HG03039 (cell line): ENCODE data around the gene RARA.
"Not testable (repeated sequence)": the region's sequence is repeated elsewhere in the genome, so short reads cannot be mapped to it uniquely, and the experiment has no call there.

ENCODE experiments used
- ATAC-seq: cut with Tn5 transposase; IDR thresholded peaks from one replicate; pipeline ENCODE4 v1.9.1; 2021; ENCODE audit warnings: mild to moderate bottlenecking, moderate library complexity; ENCODE audit not compliant: unreplicated experiment

The RARA gene

DNA sequence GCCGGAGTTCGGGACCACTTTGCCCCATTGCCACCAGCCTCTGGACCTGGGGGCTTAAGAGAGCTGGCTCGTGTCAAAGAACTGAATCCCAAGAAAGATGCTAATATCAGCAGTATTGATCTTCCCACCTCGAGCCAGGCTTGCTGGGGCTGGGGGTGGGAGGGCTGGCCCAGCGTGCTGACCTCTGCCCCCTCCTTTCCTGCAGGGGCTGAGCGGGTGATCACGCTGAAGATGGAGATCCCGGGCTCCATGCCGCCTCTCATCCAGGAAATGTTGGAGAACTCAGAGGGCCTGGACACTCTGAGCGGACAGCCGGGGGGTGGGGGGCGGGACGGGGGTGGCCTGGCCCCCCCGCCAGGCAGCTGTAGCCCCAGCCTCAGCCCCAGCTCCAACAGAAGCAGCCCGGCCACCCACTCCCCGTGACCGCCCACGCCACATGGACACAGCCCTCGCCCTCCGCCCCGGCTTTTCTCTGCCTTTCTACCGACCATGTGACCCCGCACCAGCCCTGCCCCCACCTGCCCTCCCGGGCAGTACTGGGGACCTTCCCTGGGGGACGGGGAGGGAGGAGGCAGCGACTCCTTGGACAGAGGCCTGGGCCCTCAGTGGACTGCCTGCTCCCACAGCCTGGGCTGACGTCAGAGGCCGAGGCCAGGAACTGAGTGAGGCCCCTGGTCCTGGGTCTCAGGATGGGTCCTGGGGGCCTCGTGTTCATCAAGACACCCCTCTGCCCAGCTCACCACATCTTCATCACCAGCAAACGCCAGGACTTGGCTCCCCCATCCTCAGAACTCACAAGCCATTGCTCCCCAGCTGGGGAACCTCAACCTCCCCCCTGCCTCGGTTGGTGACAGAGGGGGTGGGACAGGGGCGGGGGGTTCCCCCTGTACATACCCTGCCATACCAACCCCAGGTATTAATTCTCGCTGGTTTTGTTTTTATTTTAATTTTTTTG is 47.1 kb downstream of the RARA start:
- ATAC-seq = no peak

DNA sequence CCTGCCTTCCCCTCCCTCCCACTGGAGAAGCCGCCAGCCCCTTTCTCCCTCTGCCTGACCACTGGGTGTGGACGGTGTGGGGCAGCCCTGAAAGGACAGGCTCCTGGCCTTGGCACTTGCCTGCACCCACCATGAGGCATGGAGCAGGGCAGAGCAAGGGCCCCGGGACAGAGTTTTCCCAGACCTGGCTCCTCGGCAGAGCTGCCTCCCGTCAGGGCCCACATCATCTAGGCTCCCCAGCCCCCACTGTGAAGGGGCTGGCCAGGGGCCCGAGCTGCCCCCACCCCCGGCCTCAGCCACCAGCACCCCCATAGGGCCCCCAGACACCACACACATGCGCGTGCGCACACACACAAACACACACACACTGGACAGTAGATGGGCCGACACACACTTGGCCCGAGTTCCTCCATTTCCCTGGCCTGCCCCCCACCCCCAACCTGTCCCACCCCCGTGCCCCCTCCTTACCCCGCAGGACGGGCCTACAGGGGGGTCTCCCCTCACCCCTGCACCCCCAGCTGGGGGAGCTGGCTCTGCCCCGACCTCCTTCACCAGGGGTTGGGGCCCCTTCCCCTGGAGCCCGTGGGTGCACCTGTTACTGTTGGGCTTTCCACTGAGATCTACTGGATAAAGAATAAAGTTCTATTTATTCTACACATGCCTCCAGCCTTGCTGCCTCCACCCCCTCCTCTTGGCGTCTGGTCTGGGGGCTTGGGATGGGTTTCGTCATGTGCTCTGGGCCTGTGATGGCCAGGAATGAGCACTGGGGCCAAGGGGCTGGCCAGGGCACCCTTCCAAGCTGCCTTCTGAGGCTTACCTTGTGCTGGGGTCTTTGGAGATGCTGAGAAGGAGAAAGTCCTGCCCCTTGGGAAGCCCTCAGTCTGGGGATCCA is 48.3 kb downstream of the RARA start:
- ATAC-seq = no peak

DNA sequence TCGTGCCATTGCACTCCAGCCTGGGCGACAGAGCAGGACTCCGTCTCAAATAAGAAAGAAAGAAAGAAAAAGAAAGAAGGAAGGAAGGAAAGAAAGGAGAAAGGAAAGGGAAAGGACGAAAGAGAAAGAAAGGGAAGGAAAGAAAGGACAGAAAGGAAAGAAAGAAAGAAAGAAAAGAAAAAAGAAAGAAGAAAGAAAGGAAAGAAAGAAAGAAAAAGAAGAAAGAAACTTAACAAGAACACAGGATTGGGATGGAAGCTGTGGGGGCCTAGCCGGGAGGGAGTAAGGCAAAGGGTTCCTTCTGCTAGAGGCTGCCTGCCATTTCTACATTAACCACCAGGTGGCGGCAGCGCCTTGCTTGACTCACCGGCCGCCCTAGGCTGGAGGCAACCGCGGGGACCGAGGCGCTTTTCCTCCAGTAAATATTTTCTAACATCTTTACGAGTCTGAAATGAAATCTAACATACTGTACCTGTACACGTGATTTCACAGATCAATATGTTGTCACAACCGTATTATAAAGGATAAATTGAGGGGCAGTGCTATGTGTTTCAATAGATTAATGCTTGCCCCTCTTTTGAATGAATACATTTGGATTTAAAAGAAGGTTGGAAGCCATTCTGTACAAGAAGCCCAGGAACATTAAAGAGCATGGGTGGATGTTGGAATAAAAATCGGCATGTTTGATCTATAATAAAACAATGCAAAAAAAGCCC is 49.5 kb downstream of the RARA start:
- ATAC-seq = no peak

DNA sequence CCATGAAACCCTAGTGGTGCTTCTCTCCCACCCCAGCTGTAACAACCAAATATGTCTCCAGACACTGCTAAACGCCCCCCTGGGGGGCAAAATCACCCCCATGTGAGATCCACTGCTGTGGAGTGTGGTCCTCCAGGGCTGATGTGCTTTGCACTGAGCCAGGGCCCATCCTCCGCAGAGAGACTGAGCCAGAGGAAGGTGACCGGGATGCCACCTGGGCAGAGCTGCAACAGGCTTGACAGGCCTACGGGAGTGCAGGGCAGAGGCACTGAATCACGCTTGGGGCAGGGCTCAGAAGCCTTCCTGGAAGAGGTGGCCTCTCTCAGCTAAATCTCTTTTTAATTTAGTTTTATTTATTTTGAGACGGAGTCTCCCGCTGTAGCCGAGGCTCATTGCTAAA is 51.1 kb downstream of the RARA start:
- ATAC-seq = no peak

DNA sequence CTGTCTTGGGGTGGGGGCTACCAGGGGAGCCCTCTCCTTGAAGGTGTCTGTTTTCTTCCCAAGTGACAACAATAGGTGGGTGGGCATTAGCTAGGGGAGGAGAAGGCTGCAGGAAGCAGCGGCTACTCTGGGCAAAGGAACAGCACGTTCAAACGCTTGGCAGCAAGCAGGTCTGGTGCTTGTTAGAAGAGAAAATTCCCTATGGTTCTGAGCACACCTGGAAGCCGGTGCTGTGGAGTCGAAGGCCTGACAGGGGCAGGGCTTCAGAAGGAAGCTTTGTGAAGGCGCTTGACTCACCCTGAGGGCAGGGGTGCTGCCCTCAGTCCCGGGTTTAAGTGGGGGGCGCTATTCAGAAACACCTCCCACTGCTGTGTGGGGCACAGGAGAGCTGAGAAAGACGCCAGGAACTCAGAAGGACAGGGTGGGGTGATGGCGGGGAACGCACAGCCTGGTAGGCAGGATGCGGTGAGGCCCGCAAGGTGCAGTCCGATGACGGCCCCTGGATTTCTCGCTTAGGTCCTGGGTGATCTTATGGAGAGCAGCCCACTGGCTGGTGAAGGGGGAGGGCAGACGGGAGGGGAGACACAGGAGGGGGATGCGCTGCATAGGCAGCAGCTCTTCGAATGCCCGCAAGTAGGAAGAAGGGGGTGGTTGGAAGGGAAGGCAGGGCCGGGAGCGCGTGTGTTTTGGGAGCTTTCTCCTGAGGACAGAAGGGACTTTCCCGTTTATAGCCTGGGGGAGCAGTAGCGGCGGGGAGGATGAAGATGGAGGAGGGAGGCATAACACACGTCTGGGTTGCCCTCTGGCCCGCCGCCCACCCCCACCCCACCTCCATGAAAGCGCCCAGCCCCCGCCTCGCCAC is 52.3 kb downstream of the RARA start:
- ATAC-seq = no peak

DNA sequence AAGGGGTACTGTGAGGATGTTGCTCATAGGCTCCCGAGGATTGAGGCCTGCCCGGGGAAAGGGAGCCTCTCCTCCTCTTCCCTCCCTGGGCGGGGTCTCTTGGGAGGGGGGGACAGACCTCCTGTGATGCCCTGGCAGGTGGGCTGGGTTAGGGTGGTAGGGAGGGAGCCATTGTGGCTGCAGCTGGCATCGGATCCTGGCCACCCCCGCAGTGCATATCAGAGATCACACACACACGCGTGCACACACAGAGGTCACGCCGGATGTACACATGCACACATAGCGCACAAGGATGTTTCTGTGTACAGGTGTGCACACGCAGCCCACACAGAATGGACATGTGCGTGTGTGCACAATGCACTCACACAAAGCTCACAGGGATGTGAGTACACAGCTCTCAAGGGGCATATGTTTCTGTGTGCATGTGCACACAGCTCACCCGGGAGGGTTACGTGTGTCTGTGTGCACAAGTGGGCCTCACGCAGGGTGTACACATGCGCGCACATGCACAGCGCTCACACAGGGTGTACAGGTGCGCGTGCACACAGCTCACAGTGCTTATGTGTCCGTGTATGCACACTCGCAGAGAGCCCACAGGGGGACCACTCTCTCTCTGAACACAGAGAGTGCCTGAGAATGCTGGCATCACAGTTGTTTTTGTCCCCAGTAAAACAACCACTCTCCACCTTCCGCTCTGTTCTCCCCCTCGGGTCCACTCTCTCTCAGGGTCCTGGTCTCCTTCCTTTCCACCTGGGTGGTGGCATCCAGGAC is 53.1 kb downstream of the RARA start:
- ATAC-seq = no peak

DNA sequence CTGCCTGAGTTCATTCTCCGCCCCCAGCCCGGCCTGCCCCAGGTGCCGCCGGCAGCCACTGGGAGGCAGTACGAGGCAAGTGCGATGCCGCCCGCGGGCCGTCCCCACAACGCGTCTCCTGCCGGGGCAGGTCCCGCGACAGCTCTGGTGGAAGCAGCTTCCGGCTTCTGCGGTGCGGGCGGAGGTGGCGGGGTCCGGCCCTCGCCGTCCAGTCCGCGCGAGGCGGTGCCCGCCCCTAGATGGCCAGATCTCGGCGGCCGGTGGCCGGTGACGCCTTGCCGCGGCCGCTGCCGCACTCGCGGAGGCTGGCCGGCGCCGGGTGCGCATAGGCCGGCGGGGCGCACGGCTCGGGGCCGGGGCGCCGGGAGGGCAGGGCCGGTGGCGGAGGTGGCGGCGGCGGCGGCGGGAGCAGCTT is 53.7 kb downstream of the RARA start:
- ATAC-seq = no peak

DNA sequence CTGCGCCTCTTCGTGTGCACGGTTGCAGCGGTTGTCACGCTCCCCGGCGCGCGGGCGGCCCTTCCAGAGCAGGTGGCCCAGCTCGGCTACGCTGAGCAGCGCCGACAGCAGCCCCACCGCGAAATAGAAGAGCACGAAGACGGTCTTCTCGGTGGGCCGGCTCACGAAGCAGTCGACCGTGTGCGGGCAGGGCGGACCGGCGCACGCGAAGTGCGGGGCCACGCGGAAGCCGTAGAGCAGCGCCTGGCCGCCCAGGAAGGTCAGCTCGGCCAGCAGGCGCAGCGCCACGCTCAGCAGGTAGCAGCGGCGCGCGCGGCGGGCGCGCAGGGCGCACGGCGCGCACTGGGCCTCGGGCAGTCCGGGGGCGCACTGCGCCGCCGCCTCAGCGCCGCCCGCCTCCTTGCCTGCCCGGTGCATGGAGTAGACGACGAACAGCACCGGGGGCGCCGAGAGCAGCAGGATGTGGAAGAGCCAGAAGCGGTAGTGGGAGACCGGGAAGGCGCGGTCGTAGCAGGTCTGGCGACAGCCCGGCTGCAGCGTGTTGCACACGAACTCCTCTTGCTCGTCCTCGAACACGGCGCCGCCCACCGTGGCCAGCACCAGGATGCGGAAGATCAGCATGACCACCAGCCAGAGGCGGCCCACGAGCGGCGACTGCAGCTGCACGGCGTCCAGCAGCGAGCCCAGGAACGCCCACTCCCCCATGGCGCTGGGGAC is 54.3 kb downstream of the RARA start:
- no peak for ATAC-seq

DNA sequence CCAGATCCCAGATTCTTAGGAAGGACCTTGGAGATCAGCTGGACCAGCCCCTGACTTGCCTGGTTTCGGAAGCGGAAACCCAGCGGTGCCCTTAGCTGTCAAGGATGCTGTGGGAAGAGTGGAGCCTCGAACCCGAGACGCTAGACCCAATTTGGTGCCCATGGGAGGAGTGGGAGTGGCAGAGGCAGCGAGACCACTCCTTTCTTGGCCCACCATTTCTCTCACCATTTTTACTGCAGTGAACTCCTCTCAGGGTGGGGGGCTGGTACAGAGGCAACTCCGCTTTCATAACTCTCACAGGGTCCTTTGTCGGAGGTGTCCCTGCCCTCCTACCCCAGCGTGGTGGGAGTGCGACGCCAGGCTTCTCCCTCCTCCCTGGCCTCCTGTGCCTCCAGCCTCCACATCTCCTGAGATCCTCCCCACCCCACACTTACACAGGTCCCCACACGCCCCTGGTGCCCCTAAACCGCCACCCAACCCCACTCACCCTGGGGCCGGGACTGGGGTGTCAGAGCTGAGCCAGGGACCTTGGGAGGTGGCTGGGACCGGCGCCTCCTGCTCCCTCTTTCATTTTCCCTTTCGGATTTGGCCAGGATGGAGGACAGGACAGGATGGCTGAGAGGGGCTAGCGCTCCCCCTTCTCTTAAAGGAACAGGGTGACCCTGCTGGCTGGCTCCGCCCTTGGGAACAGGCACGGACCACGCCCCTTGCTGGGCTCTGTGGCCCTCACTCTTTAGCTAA is 55.3 kb downstream of the RARA start, which contains the start of gene GJD3:
Gene GJD3, minus strand, starts transcription at position 617 of the 741 bp plus-strand sequence. CDS start 922 bp downstream, outside the sequence.
- ATAC-seq = no peak

DNA sequence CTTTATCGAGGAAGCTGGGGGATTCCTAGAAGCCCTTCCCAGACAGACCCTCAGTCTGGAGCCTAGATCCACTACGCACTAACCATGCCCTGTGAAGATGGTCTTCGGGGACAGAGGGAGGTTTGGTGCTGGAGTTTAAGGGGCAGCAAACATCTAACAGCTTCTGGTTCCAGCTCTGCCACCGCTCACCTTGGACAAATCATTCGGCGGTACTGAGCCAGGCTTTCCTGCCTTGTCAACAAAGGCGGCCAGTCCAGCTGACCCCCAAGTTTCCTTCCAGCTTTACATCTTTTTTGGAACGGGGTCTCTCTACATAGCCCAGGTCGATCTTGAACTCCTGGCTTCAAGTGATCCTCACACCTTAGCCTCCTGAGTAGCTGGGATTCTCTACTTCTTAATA is 55.9 kb downstream of the RARA start:
- ATAC-seq = no peak

DNA sequence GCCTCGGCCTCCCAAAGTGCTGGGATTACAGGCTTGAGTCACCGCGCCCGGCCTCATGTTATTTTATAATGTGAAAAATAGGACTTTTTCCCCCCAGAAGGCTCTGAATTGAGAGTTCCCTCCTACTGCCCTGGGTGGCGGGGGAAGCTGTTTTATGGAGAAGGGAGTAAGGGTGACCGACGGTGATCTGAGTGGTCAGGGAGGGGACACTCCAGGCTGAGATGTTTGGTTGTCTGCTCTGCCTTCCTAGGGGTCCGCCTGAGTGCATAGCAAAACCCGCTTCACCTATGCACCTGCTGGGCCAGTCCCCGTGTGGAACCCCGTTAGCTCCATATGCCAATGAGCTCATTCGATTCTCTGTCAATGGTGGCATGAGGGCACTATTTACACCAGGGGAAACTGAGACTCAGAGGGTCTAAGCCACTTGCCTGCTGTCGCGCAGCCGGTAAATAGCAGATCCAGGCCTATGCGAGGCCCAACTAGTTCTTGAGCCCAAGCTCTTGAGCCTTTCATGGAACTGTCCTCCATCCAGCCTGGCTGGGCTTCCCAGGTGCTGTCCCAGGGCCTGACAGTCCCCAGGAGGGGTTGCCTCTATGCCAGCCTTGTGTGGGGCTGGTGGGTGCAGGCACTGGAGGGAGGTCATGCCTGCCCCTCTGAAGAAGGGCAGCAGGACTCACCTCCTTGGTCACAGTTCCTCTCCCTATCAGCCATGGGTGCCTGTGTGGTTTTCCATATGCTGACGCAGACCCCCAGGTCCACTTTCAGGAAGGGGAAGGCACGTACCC is 57.3 kb downstream of the RARA start:
- ATAC-seq = no peak

DNA sequence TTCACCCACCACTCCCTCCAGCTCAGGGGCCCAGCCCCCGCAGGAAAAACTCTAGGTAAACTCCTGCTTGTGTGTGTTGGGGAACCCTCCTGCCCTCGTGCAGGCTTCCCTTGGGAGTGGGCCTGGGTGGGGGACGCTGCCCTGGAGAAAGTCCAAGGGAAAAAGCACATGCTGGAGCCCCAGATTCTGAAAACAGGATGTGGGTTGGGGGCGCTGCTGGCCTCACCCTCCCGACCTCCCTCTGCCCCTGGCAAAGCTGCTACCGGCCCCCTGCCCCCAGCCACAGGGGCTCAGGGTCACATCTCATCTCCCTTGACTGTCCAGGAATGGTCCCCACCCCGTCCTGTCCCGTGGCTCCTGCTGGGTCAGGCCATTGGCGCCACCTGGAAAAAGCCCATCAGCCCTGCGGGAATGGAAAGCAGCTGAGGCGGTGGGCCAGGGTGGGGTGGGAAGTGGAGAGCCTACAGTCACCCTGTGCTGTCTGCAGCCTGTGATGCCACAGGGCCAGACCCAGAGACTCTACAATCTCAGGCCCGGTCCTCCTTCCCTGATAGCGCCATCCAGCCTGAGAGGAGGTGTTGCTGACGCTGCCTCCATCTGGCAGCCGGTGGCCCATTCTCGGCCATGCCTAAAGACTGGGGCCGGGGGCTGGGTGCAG is 58.0 kb downstream of the RARA start:
- no peak for ATAC-seq

DNA sequence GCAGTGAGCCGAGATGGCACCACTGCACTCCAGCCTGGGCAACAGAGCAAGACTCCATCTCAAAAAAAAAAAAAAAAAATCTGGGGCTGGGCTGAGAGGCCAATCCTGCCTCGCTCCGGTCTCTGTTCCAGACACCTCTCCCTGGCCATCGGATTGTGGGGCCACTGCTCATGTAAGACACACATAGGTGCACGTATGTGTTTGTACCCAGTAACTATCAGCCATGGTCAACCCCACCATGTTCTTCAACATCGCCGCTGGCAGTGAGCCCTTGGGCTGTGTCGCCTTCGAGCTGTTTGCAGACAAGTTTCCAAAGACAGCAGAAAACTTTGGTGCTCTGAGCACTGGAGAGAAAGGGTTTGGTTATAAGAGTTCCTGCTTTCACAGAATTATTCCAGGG is 58.7 kb downstream of the RARA start:
- not testable (repeated sequence) for ATAC-seq

DNA sequence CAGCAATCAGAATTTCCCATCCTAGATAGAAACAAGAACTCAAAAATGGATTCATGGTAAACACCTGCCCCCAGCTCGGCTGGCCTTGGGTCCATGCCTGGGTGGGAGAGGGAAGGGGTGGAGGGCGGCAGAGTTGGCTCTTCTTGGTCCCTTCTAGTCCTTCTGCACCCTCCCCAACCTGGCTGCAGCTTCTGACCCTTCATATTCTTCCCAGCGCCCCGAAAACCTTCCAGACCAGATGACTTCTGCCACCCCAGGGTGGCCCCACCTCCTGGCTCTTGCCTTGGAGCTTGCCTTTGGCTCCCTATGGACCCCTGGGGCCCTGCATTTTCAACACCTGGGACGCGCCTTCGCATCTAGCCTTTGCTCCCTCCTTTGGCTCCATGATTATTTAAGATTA is 60.9 kb downstream of the RARA start:
- ATAC-seq = no peak

DNA sequence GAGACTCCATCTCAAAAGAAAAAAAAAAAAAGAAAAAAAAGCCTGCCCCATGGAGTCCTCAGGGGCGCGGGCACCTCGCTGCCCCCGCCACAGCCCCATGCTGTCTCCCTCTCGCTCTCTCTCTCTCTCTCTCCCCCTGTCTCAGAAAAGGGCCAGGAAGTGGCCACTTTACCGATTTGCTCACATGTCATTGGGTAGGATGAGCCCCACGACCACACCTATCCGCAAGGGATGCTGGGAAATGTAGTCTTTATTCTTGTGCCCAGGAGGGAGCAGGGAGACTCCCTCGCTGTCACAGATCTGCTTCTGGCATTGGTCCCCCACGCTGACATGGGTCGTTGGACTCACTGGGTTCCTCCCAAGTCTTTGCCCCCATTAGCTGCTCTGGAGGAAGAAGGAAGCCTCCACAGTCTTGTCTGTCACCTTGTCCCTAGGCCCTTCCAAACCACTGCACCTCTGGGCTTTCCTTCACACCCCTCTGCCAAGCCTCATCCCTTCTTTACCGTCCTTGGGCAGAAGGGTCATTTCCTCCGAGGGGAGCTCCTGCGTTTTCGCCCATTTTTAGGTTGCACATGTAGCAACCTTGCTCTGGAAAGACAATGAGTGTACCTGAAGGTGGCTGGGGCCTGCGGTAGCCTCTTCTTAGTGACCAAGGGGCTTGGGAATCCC is 62.4 kb downstream of the RARA start:
- no peak for ATAC-seq

DNA sequence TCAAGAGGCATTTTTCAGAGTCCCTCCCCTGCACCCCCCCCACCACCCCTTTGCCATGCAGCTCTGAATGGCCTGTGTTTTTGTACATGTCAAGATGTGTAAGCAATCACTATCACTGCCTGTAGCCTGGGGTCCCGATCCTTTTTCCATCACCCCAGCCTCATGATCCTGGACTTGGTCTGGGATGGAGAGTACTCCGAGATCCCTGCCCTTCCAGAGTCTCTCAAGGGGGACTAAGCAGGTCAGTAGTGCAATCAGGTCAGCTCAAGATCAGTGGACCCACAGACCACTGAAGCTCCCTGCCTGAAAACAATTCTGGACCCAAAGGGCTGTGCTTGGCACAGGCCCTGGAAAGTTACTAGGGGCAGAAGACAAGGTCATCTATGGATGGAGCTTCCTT is 63.1 kb downstream of the RARA start:
- ATAC-seq = no peak
